GM12891 (cell line): ENCODE measurements around the gene DGCR2.

Experiments used
- PAX5 ChIP-seq: IDR thresholded peaks from 2 replicates; pipeline ENCODE4 v1.6.1; 2011; ENCODE audit warnings: low read length, moderate library complexity, mild to moderate bottlenecking; ENCODE audit not compliant: insufficient read depth, severe bottlenecking
- POLR2A ChIP-seq: IDR thresholded peaks from 2 replicates; pipeline ENCODE4 v1.6.1; 2011; ENCODE audit warnings: low read depth, low read length, control low read depth
- POLR2AphosphoS5 ChIP-seq: IDR thresholded peaks from 2 replicates; pipeline ENCODE4 v1.6.1; 2011; ENCODE audit warnings: low read depth, low read length, control low read depth
- POU2F2 ChIP-seq: IDR thresholded peaks from 2 replicates; pipeline ENCODE4 v1.6.1; 2011; ENCODE audit warnings: low read depth, mild to moderate bottlenecking, control low read depth, low read length, moderate library complexity
- SPI1 ChIP-seq: IDR thresholded peaks from 2 replicates; pipeline ENCODE4 v1.6.1; 2011; ENCODE audit warnings: low read depth, low read length, control low read depth
- TAF1 ChIP-seq: IDR thresholded peaks from 2 replicates; pipeline ENCODE4 v1.6.1; 2011; ENCODE audit warnings: low read depth, low read length, control low read depth

DNA sequence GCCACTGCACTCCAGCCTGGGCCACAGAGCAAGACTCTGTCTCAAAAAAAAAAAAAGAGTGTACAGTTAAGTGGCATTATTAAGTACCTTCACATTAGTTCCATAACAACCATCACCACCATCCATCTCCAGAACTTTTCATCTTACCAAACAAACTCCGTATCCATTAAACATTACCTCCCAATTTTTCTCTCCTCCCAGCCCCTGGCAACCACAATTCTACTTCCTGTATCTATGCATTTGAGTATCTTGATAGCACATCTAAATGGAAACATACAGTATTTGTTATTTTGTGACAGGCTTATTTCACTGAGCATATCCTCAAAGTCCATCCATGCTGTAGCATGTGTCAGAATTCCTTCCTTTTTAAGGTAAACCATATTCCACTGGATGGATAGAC is 46.8 kb downstream of the DGCR2 start:
- no peak for TF ChIP-seq POLR2AphosphoS5
- no peak for TF ChIP-seq TAF1
- TF ChIP-seq POLR2A, result no peak
- TF ChIP-seq SPI1, result no peak
- no peak for TF ChIP-seq POU2F2
- TF ChIP-seq PAX5, result no peak
